Measurements from ENCODE around the gene CRMP1. TPM values are rescaled to one million over a fixed set of nuclear protein-coding genes. Genes with fewer than 3 reads are reported as not detected.

Gene CRMP1
- total RNA-seq, 1 donor from 2014 or later, result 67.4 TPM

- H3K27me3 Mint-ChIP-seq (ENCODE audit: low read depth, unreplicated experiment), result peaks cover 59% of the 10 kb centered on the region
- peaks cover 10% of the 10 kb centered on the region for H3K4me1 ChIP-seq (ENCODE audit: insufficient read depth, low read length)
- no peaks in the 10 kb centered on the region for H3K36me3 ChIP-seq (ENCODE audit: insufficient read depth, low read length)
- H2AFZ ChIP-seq (ENCODE audit: low read depth, low read length), result no peak overlapping the region
- peak overlapping the region; percentile 54 for H3K4me3 Mint-ChIP-seq (ENCODE audit: unreplicated experiment)
- peaks cover 4% of the 10 kb centered on the region for H3K4me1 Mint-ChIP-seq (ENCODE audit: low read depth, unreplicated experiment)
- H3K27me3 ChIP-seq (ENCODE audit: insufficient read depth, low read length), result peaks cover 62% of the 10 kb centered on the region
- peak overlapping the region; percentile 3 for H3K4me2 ChIP-seq (ENCODE audit: low read length)
- peaks cover 7% of the 10 kb centered on the region for H4K20me1 ChIP-seq (ENCODE audit: insufficient read depth, low read length)
- TF ChIP-seq CTCF (IDR thresholded peaks at IDR 0.05; ENCODE audit: insufficient read depth, low read depth, low read length), result no peak
- peak; percentile 74 for TF ChIP-seq EZH2 (IDR thresholded peaks at IDR 0.05; ENCODE audit: insufficient read depth, low read length)
- peaks cover 6% of the 10 kb centered on the region for H3K36me3 Mint-ChIP-seq (ENCODE audit: low read depth, unreplicated experiment)
- no peak overlapping the region for H3K4me3 ChIP-seq (ENCODE audit: insufficient read depth, low read depth, low read length)
- no peak overlapping the region for H3K9ac ChIP-seq (ENCODE audit: low read length)
- H3K27ac Mint-ChIP-seq (ENCODE audit: unreplicated experiment), result no peak overlapping the region
- H3K79me2 ChIP-seq (ENCODE audit: insufficient read depth, low read length), result peaks cover 7% of the 10 kb centered on the region
- H3K27ac ChIP-seq (ENCODE audit: low read depth, low read length), result no peak overlapping the region
- peaks cover 5% of the 10 kb centered on the region for H3K9me3 Mint-ChIP-seq (ENCODE audit: unreplicated experiment)
- no peaks in the 10 kb centered on the region for H3K9me3 ChIP-seq (ENCODE audit: insufficient read depth, low read depth, low read length)
- FAIRE-seq, result no peak
- no peak for DNase-seq (ENCODE audit: low read depth)
Observed at GRCh38 chr4:5891563-5892322, 1.1 kb downstream of the CRMP1 start.

- peak overlapping the region; percentile 84 for H3K4me3 Mint-ChIP-seq (ENCODE audit: unreplicated experiment)
- H3K79me2 ChIP-seq (ENCODE audit: insufficient read depth, low read length), result peaks cover 22% of the 10 kb centered on the region
- DNase-seq (ENCODE audit: low read depth) (peak; percentile 25), FAIRE-seq (no peak)
- peaks cover 4% of the 10 kb centered on the region for H3K4me1 Mint-ChIP-seq (ENCODE audit: low read depth, unreplicated experiment)
- H4K20me1 ChIP-seq (ENCODE audit: insufficient read depth, low read length), result peaks cover 23% of the 10 kb centered on the region
- H3K9ac ChIP-seq (ENCODE audit: low read length), result no peak overlapping the region
- H3K27me3 Mint-ChIP-seq (ENCODE audit: low read depth, unreplicated experiment), result peaks cover 45% of the 10 kb centered on the region
- H3K27me3 ChIP-seq (ENCODE audit: insufficient read depth, low read length), result peaks cover 57% of the 10 kb centered on the region
- peak overlapping the region; percentile 41 for H3K4me3 ChIP-seq (ENCODE audit: insufficient read depth, low read depth, low read length)
- H2AFZ ChIP-seq (ENCODE audit: low read depth, low read length), result no peak overlapping the region
- no peak overlapping the region for H3K27ac ChIP-seq (ENCODE audit: low read depth, low read length)
- H3K9me3 ChIP-seq (ENCODE audit: insufficient read depth, low read depth, low read length), result no peaks in the 10 kb centered on the region
- H3K4me2 ChIP-seq (ENCODE audit: low read length), result peak overlapping the region; percentile 73
- H3K36me3 ChIP-seq (ENCODE audit: insufficient read depth, low read length), result no peaks in the 10 kb centered on the region
- no peak overlapping the region for H3K27ac Mint-ChIP-seq (ENCODE audit: unreplicated experiment)
- H3K9me3 Mint-ChIP-seq (ENCODE audit: unreplicated experiment), result peaks cover 2% of the 10 kb centered on the region
- no peak for TF ChIP-seq CTCF (IDR thresholded peaks at IDR 0.05; ENCODE audit: insufficient read depth, low read depth, low read length)
- peak; percentile 37 for TF ChIP-seq EZH2 (IDR thresholded peaks at IDR 0.05; ENCODE audit: insufficient read depth, low read length)
- H3K4me1 ChIP-seq (ENCODE audit: insufficient read depth, low read length), result peaks cover 10% of the 10 kb centered on the region
- H3K36me3 Mint-ChIP-seq (ENCODE audit: low read depth, unreplicated experiment), result peaks cover 5% of the 10 kb centered on the region
Observed at GRCh38 chr4:5890063-5890727, 2.7 kb downstream of the CRMP1 start.
